IPS-18a (cell line): Measurements from ENCODE around the gene RAMP3.

Experiments used
- H3K27ac ChIP-seq: one replicate; pipeline ENCODE4 v1.5.1; 2013; ENCODE audit warnings: low read length
- H3K27me3 ChIP-seq: one replicate; pipeline ENCODE4 v1.6.1; 2013; ENCODE audit warnings: mild to moderate bottlenecking, low read length; ENCODE audit not compliant: control insufficient read depth, insufficient read depth
- H3K36me3 ChIP-seq: one replicate; pipeline ENCODE4 v1.6.1; 2013; ENCODE audit warnings: low read depth, low read length; ENCODE audit not compliant: control insufficient read depth
- H3K4me1 ChIP-seq: one replicate; pipeline ENCODE4 v1.6.1; 2013; ENCODE audit warnings: low read depth, low read length; ENCODE audit not compliant: control insufficient read depth
- H3K4me3 ChIP-seq: one replicate; pipeline ENCODE4 v1.5.1; 2013; ENCODE audit warnings: low read length
- H3K9ac ChIP-seq: one replicate; pipeline ENCODE4 v1.6.1; 2013; ENCODE audit warnings: mild to moderate bottlenecking, low read length, moderate library complexity
- H3K9me3 ChIP-seq: one replicate; pipeline ENCODE4 v1.6.1; 2013; ENCODE audit warnings: low read depth, low read length; ENCODE audit not compliant: control insufficient read depth

The RAMP3 gene

GRCh38 chr7:45183711-45184210 is 26.2 kb downstream of the RAMP3 start:
- Histone ChIP-seq H3K27me3 (no peaks in the 10 kb centered on the region), H3K4me1 (no peaks in the 10 kb centered on the region)

GRCh38 chr7:45184326-45185027 is 26.9 kb downstream of the RAMP3 start:
- Histone ChIP-seq H3K36me3 (no peaks in the 10 kb centered on the region), H3K4me1 (no peaks in the 10 kb centered on the region), H3K9me3 (no peaks in the 10 kb centered on the region), H3K9ac (no peak overlapping the region), H3K27ac (no peak overlapping the region), H3K27me3 (no peaks in the 10 kb centered on the region), H3K4me3 (no peak overlapping the region)

More at GRCh38 chr7:45183711-45184210, 26.2 kb downstream of the RAMP3 start:
- H3K4me3 ChIP-seq, result no peak overlapping the region
- no peak overlapping the region for H3K9ac ChIP-seq
- H3K9me3 ChIP-seq, result no peaks in the 10 kb centered on the region
- no peaks in the 10 kb centered on the region for H3K36me3 ChIP-seq
- no peak overlapping the region for H3K27ac ChIP-seq

GRCh38 chr7:45185028-45185863 is 27.7 kb downstream of the RAMP3 start:
- Histone ChIP-seq H3K9me3 (no peaks in the 10 kb centered on the region), H3K27ac (no peak overlapping the region), H3K4me1 (no peaks in the 10 kb centered on the region), H3K9ac (no peak overlapping the region), H3K27me3 (no peaks in the 10 kb centered on the region), H3K4me3 (no peak overlapping the region), H3K36me3 (no peaks in the 10 kb centered on the region)

DNA sequence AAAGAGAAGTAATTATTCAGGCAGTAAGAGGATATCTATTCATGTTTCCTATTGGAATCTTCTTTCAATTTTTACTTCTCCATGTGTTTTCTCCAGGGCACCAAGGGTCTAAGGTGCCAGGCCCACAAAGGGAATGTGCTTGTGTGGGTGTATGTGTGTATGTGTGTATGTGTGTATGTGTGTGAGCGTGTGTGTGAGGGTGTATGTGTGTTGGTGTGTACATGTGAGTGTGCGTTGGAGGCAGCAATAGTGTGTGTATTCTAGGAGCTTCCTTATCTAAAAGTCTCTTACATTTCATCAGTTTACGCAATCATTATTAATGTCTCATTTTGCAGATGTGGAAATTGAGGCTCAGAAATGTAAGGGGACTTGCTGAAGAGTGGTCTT is 28.3 kb downstream of the RAMP3 start:
- Histone ChIP-seq H3K4me3 (no peak overlapping the region), H3K36me3 (no peaks in the 10 kb centered on the region), H3K4me1 (no peaks in the 10 kb centered on the region), H3K9ac (no peak overlapping the region), H3K27me3 (no peaks in the 10 kb centered on the region), H3K27ac (no peak overlapping the region), H3K9me3 (no peaks in the 10 kb centered on the region)

GRCh38 chr7:45186261-45186813 is 28.7 kb downstream of the RAMP3 start:
- no peaks in the 10 kb centered on the region for H3K36me3 ChIP-seq
- no peaks in the 10 kb centered on the region for H3K27me3 ChIP-seq
- no peak overlapping the region for H3K4me3 ChIP-seq
- no peaks in the 10 kb centered on the region for H3K4me1 ChIP-seq
- H3K9ac ChIP-seq, result no peak overlapping the region
- no peak overlapping the region for H3K27ac ChIP-seq
- no peaks in the 10 kb centered on the region for H3K9me3 ChIP-seq

- Histone ChIP-seq H3K9me3 (no peaks in the 10 kb centered on the region), H3K4me3 (no peak overlapping the region), H3K27me3 (no peaks in the 10 kb centered on the region)
Observed at GRCh38 chr7:45187089-45187945, 29.7 kb downstream of the RAMP3 start.

GRCh38 chr7:45187946-45188411 is 30.4 kb downstream of the RAMP3 start:
- no peak overlapping the region for H3K9ac ChIP-seq
- H3K4me1 ChIP-seq, result no peaks in the 10 kb centered on the region
- no peaks in the 10 kb centered on the region for H3K9me3 ChIP-seq
- H3K27me3 ChIP-seq, result no peaks in the 10 kb centered on the region
- H3K27ac ChIP-seq, result no peak overlapping the region
- H3K36me3 ChIP-seq, result no peaks in the 10 kb centered on the region
- no peak overlapping the region for H3K4me3 ChIP-seq

More at GRCh38 chr7:45187089-45187945, 29.7 kb downstream of the RAMP3 start:
- H3K27ac ChIP-seq, result no peak overlapping the region
- H3K36me3 ChIP-seq, result no peaks in the 10 kb centered on the region
- no peak overlapping the region for H3K9ac ChIP-seq
- H3K4me1 ChIP-seq, result no peaks in the 10 kb centered on the region

DNA sequence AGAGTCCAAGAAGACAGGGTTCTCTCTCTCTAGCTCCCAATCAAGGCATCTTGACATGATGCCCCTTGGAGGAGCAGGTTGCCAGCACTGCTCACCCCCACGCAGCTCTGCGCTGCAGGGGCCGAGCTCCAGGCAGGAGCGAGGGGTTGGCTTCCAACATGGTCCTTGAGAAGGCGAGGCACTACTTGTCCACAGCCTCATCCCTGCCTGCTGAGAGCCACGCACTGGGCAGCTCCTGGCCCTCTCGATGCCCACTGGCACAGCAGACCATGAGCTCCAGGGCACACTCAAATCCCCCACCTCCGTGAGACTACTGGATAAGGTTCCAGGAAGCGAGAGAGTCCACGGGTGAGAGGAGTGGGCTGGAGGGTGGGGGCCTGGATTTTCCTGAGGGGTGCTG is 31.1 kb downstream of the RAMP3 start:
- Histone ChIP-seq H3K9me3 (no peaks in the 10 kb centered on the region), H3K36me3 (no peaks in the 10 kb centered on the region), H3K4me1 (no peaks in the 10 kb centered on the region), H3K27ac (no peak overlapping the region), H3K27me3 (no peaks in the 10 kb centered on the region), H3K9ac (no peak overlapping the region), H3K4me3 (no peak overlapping the region)

DNA sequence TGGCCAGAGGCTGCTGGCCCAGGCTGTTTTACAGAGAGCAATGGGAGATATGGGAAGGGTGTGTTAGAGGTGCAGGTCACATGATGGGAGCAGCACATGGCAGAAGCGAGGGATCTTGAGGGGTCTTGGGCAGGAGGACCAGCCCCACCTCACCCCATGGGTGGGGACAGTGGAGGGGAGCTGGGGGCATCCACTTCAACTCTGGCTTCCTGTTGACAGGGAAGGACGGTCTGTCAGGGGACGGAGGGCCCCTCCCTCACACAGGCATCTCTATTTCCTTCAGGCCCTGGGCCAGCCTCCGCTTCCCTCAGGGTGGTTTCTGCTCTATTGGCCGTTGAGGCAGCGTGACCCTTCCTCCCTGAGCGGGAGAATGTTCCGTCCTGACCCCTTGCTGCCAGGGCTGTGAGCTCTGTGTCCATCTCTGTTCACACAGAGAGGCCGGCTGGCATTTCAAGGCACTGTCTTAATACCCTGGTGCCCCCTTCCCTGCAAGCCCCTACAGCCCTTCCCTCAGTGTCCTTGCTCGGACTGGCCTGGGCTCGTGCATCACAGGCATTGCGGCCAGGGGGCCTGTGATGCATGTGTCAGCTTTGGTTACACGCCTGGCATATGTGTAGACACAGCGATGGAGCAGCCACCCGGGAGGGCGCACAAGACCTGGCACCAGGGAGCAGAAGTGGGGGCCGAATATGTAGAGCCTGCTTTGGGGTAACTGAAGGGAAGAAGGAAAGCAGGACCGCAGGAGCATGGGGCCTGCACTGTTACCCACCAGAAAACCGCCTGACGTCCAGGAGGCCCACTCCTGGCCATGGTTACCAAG is 31.8 kb downstream of the RAMP3 start:
- no peaks in the 10 kb centered on the region for H3K36me3 ChIP-seq
- H3K9me3 ChIP-seq, result no peaks in the 10 kb centered on the region
- no peak overlapping the region for H3K9ac ChIP-seq
- no peaks in the 10 kb centered on the region for H3K4me1 ChIP-seq
- no peaks in the 10 kb centered on the region for H3K27me3 ChIP-seq
- no peak overlapping the region for H3K27ac ChIP-seq
- no peak overlapping the region for H3K4me3 ChIP-seq

- H3K27me3 ChIP-seq, result no peaks in the 10 kb centered on the region
Observed at GRCh38 chr7:45190406-45191165, 33.0 kb downstream of the RAMP3 start.

More at GRCh38 chr7:45190406-45191165, 33.0 kb downstream of the RAMP3 start:
- Histone ChIP-seq H3K27ac (no peak overlapping the region), H3K4me3 (no peak overlapping the region), H3K4me1 (no peaks in the 10 kb centered on the region), H3K9me3 (no peaks in the 10 kb centered on the region), H3K36me3 (no peaks in the 10 kb centered on the region), H3K9ac (no peak overlapping the region)
